A549 treated with RU486 at 1 μM for 4 hours (cell line): Measurements from ENCODE around the gene LPXN. TPM values are rescaled to one million over a fixed set of nuclear protein-coding genes. Genes with fewer than 3 reads are reported as not detected.

ENCODE experiments used
- total RNA-seq: library from RNA; stranded (reverse); fragments of 200-300 nt; extraction: Qiagen RNA extraction; gene quantifications from 5 replicates; pipeline ENCODE4 v1.2.3, GENCODE V29; 2022; ENCODE audit warnings: low read depth

Gene LPXN
- total RNA-seq, result 2.0 to 3.5 TPM (median 2.5 TPM) in 5 replicates

DNA sequence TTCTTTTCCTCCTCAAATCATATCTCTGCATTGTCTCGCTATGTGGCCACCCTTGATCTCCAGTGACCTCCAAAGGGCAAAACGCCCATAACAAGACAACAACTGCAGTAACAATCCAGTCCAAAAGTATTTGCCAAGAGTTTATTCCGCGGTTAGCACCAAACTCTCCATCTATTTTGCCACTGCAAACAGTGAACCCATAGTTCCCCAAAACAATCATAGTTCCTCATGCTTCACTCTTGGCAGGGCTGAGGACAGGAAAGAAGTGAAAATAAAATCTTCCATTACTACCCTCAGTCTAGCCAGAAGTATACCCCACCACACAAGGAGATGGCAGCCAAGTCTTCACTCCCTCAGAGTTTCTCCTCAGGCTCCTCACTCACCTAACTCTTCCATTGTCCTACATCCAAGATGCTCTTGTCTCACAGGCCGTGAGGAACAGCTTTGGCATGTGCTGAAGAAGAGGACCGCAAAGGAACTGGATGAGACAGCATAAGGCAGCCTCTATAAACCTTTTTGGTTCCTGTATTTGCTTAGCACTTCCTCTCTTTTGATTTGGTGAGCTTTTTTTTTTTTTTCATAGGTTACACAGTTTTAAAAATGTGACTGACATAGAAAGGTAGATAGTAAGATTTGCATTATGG is at the start of gene LPXN:
Gene LPXN (minus strand): TSS at position 480 of the 644 bp plus-strand sequence. CDS start 84 bp downstream, at position 396.

DNA sequence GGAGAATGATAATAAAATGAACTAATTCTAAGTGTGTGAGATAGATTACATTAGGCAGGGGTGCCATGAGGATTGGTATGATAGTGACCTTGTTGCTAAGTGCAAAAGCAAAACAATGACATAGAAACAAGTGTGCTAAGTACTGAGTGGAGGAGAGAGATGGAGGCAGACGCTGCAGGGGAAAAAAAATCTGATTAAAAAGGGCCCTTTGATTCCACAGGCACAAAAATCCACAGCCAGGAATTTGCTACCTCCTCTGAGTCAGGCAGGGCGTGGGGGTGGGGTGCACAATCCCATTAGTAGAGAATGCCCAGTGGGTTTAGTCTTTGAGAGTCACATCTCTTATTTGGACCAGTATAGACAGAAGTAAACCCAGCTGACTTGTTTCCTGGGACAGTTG is 46.7 kb upstream of the LPXN start, which contains the start of gene CNTF:
Gene CNTF (plus strand): TSS at position 322 of the 400 bp plus-strand sequence. CDS start 88 bp downstream, outside the sequence.

DNA sequence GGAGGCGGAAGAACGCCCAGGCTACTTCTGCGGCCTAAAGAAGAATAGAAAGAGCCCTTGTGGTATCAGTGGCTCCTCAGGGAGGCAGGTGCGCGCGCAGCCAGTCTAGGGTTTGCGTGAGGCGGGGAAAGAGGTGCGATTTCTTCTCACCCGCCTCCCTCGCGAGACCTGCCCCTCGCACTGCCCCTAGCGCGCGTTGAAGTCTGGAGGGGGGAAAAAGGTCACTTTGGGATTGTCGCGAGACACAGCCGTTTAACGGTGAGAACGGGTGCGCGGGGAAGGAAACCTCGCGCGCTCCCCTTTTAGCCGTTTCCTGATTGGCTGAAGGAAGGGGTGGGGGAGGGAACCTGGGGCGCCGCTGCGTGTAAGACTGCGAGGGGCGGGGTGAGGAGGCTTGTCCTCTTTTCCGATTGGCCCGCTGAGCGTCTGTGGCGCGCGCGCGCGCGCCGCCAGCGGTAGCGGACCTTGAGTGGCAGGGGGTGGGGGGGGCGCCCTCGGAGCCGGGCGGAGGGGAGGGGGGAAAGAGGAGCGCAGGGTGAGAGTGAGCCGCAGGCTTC is 3.1 kb upstream of the LPXN start, which contains the start of gene ZFP91:
Gene ZFP91 (plus strand): TSS at position 429 of the 557 bp plus-strand sequence. CDS start 219 bp downstream, outside the sequence.

DNA sequence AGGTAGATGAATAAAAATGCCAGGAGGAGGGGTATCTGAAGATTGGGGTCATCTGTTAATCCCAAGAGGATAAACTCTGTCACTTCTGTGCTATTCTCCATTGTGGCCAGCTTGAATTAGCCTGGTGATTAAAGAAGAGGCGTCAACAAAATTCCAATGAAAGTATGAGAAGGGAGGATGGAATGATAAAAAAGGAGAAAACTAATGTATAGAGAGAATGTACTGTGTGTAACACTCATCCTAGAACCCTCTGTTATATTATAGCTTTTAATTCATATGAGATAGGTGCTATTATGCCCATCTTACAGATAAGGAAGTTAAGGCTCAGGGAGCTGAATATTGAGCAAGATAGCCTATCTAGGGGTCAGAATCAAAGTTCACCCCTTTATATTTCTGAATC is 67.7 kb downstream of the LPXN start, which contains the start of gene OR5B21:
Gene OR5B21 (minus strand): TSS at position 101 of the 400 bp plus-strand sequence. CDS start 0 bp downstream, at position 101.

Other genes starting within 250 kb of the LPXN start
- gene OR5B17, start 216.8 kb downstream of the LPXN start, total RNA-seq, result not detected in 5 replicates
- not detected in 5 replicates for gene OR5B3, start 169.0 kb downstream of the LPXN start, total RNA-seq
- gene OR5B2, start 147.7 kb downstream of the LPXN start, total RNA-seq, result not detected in 5 replicates
- gene OR5B12, start 133.6 kb downstream of the LPXN start, total RNA-seq, result not detected in 5 replicates
- gene OR5B21, start 67.8 kb downstream of the LPXN start, total RNA-seq, result not detected in 5 replicates
- gene ZFP91, start 3.2 kb upstream of the LPXN start, total RNA-seq, result 25.1 to 50.3 TPM (median 44.3 TPM) in 5 replicates
- 1.1 to 1.7 TPM (median 1.4 TPM) in 5 replicates for gene CNTF, start 46.8 kb upstream of the LPXN start, total RNA-seq
- gene GLYAT, start 156.1 kb upstream of the LPXN start, total RNA-seq, result not detected in 5 replicates